Islet precursor cell (in vitro differentiated cells): ENCODE data around the gene TMBIM4.
"Not testable (repeated sequence)": the region's sequence is repeated elsewhere in the genome, so short reads cannot be mapped to it uniquely, and the experiment has no call there.

Source experiments
- DNase-seq: peaks from one replicate; pipeline ENCODE4 v3.0.0-alpha.2; 2018

The TMBIM4 gene

DNA sequence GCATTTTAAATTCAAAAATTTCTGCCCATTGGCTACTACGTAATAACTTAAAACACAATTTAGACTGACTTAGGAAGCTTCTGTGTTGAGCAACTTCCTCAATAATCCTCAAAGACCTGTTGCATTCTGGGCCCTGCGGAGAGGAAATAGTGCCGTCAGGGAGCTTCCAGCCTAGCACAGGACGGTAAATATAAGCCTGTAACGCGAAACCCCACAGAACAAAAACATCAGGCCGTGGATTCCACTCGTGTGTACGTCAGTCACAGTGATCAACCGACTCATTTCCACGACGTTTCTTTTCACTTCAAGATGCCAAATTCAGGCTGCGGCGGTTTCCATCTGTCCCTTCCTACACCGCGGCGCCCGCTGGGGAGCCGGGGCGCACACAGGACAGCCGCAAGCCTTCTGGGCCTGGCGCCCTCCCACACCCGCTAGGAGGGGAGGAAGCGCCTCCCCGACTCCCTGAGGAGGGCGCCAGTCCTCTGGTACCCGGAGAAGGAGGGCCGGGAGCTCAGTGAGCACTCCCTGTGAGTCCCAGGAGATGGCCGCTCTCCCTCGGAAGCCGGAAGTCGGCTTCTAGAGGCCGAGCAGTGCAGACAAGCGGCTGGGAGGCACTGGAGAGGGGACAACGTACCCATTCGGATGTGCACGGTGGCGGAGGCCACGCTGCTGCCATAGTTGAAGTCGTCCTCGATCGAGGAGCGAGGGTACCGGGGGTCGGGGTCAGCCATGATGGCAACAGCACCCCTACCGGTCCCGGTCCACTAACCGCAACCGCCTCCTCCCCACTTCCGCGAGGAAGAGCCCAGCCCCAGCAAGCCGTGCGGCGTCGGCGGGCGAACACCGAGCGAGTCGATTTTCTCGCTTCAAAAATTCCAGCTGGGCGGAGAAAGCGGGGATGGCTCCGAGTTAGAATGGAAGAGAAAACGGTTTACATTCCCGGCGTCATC lies at the start of gene TMBIM4:
Gene TMBIM4 (minus strand): TSS at position 776 of the 950 bp plus-strand sequence. CDS start 45 bp downstream, at position 731.
- peak; percentile 98 for DNase-seq

GRCh38 chr12:66217342-66217917 lies 47.6 kb upstream of the TMBIM4 start:
- DNase-seq = no peak

DNA sequence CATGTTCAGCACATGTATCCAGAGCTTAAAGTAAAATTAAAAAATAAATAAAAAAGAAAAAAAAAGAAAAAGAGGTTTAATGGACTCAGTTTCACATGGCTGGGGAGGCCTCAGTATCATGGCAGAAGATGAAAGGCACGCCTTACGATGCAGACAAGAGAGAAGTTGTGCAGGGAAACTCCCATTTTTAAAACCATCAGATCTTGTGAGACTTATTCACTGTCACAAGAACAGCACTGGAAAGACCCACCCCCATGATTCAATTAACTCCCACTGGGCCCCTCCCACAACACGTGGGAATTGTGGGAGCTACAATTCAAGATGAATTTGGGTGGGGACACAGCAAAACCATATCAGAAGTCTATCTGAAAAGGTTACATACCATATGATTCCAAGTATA lies 43.2 kb upstream of the TMBIM4 start:
- not testable (repeated sequence) for DNase-seq

- not testable (repeated sequence) for DNase-seq
Measured at GRCh38 chr12:66211573-66211972, 41.8 kb upstream of the TMBIM4 start.

- no peak for DNase-seq
Measured at GRCh38 chr12:66210840-66211239, 41.0 kb upstream of the TMBIM4 start.

- no peak for DNase-seq
Measured at GRCh38 chr12:66206141-66206540, 36.3 kb upstream of the TMBIM4 start.

GRCh38 chr12:66203820-66204219 lies 34.0 kb upstream of the TMBIM4 start:
- no peak for DNase-seq

GRCh38 chr12:66199831-66200509 lies 30.2 kb upstream of the TMBIM4 start:
- no peak for DNase-seq

DNA sequence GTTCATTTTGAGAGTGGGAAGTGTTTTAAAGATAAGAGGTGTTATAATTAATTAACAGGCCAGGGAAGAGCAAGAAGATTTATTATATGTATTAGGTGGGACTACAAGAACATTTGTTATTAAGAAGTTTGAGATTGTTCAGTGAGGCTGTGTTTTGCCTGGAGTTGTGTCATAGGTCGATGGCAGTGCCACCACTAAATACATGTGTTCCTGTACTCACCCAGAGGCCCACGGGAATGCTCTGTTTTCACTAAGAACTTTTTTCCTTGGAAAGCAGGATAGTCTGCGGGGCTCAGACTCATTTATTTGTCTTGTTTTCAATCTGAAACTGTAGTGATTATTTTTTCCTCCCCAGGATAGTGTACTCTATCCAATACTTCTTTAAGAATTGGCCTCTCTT lies 29.3 kb upstream of the TMBIM4 start:
- no peak for DNase-seq

- DNase-seq = no peak
Measured at GRCh38 chr12:66197495-66197921, 27.7 kb upstream of the TMBIM4 start.

DNA sequence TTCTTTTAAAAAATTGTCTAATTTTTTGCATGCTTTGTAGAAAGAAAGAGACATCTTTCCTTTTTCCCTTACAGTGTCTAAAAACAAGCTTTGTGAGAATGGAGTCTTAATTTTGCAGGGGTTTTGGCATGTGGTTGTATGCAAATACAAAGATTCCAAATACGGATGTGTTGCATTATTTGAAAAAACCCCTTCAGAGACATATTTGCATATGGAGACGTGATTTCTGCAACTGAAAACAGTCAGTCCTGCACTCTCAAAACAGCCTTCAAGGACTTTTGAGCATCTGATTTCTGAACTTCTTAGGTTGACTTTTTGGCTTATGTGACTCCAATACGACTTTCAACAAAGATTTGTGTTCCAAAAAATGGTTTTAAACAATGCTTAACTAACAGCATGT lies 27.0 kb upstream of the TMBIM4 start:
- DNase-seq = no peak

- no peak for DNase-seq
Measured at GRCh38 chr12:66195242-66195641, 25.4 kb upstream of the TMBIM4 start.

DNA sequence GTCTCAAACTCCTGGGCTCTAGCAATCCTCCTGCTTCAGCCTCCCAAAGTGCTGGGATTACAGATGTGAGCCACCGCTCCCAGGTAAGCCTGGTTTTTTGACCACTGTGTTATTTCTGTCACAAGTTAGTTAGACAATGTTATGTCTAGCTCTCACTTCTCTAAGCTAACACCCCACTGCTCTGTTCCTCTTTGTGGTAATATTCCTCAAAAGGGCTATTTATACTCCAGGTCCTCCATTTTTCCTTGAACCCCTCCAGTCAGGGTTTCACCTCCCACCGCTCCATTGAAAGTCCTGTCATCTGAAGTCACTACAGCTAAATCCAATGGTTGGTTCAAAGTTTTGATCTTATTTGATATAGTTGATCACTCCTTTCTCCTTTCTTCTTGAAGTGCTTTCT lies 24.3 kb upstream of the TMBIM4 start:
- no peak for DNase-seq

DNA sequence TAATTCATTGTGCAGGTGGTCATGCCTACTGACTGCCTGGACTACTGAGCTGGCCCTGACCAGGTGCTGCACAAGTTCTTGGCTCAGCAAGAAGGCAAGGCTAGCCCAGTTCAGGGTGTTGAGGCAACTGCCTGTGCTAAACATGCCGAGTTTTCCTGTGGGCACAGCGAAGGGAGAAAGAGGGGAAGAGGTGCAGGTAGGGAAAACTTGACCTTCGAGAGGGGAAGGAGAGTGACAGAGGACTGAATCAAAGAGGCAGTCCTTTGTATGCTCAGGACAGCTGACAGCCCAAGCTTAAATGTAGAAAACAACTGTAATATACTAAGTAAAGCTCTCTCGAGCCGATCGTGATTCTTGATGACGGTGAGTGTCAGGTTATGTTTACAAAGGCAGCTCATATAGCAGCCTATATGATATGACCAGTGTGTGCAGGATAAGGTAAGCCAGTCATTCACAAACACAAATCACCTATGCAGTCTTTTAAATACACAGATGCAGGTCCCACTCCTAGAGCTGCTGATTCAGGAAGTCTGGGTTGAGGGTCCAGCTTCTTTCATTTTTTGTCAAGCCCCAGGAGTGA lies 21.8 kb upstream of the TMBIM4 start:
- DNase-seq = no peak

GRCh38 chr12:66190519-66191370 lies 20.9 kb upstream of the TMBIM4 start:
- no peak for DNase-seq

DNA sequence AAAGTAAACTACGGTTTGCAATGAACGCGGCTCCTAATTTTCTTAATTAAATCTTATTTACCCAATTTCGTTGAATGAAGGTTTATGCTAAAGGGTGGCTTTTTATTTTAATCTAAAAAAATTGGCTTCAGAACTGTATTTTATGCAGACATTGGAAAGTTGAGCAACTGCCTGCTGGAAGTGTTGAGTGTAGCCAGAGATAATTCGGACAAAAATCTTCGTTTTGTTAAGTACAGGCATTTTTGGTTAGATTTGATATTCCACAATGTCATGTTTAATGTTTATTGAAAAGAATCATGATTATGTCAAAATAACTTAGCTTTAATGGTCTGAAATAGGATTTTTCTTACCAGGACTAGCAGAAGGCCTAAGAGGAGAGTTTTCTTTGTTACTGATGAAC lies 20.1 kb upstream of the TMBIM4 start:
- no peak for DNase-seq

GRCh38 chr12:66189486-66189843 lies 19.7 kb upstream of the TMBIM4 start:
- DNase-seq = no peak

DNA sequence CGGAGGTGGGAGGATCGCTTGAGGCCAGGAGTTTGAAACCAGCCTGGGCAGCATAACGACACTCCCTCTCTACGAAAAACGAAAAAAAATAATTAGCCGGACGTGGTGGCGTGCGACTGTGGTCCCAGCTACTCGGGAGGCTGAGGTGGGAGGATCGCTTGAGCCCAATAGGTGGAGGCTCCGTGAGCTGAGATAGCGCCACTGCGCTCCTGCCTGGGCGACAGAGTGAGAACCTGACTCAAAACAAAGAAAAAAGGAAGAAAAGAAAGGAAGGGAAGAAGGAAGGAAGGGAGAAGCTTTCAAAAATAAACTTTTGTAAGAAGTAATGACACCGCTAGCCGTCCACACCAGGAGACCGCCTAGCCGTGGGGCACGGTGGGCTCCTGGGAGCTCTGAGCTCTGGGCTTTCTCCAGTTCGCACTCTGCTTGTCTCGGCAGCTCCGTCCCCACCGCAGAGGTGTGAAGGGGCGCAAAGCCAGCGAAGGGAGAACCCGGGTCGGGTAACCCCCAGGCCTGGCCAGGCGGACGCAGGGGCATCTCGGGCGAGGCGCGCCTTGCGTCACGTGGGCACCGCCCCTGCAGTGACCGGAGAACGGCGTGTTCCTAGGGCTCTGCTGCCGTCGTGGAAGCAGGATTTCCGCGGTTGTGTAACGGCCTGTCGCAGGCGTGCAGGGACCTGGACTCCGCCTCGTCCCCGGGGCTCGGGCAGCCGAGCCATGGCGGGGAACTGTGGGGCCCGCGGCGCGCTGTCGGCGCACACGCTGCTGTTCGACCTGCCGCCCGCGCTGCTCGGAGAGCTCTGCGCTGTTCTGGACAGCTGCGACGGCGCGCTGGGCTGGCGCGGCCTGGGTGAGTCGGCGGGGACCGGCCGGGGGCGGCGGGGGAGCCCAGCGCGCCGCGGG lies 19.0 kb upstream of the TMBIM4 start, which contains the start of gene IRAK3:
Gene IRAK3 (plus strand): TSS at position 631 of the 902 bp plus-strand sequence. CDS start 86 bp downstream, at position 717.
- DNase-seq = peak; percentile 79

GRCh38 chr12:66187821-66188220 lies 18.0 kb upstream of the TMBIM4 start:
- no peak for DNase-seq

- no peak for DNase-seq
Measured at GRCh38 chr12:66187036-66187435, 17.2 kb upstream of the TMBIM4 start.

DNA sequence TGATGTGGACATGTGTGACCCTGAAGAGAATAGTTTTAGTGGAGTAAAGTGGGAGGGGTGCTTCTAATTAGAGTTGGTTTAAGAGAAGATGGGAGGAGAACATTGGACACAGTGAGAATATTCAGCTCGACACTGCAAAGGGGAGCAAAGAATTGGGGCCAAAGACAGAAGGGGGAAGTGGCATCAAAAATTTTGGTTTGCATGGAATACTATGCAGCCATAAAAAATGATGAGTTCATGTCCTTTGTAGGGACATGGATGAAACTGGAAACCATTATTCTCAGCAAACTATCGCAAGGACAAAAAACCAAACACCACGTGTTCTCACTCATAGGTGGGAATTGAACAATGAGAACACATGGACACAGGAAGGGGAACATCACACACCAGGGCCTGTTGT lies 15.0 kb upstream of the TMBIM4 start:
- not testable (repeated sequence) for DNase-seq
